Caco-2 (cell line): Measurements from ENCODE around the gene SPRED2. TPM values are rescaled to one million over a fixed set of nuclear protein-coding genes. Genes with fewer than 3 reads are reported as not detected.

Experiments
- BruUV-seq: library from RNA; stranded (reverse); fragments of 400-500 nt; replicated peaks from 2 replicates; lab custom pipeline; 2021; lab: Mats Ljungman, UMichigan
- CTCF ChIA-PET: fragments of 300-600 bp; sonication (Branson Sonifier 250); formaldehyde crosslinking; loops from one replicate; lab custom pipeline; 2022; ENCODE audit warnings: antibody characterized with exemption; lab: Charles Lee
- POLR2A ChIA-PET: fragments of 300-600 bp; sonication (Branson Sonifier 250); formaldehyde crosslinking; loops from one replicate; lab custom pipeline; 2022; ENCODE audit warnings: antibody characterized with exemption; lab: Charles Lee
- DNase-seq, 2 experiments: peaks; one replicate each; pipeline versions ENCODE4 v3.0.0 to v3.0.0-alpha.2; 2020 to 2022
- H3K27me3 ChIP-seq: replicated peaks from 2 replicates; pipeline ENCODE4 v1.6.0; 2011; ENCODE audit warnings: low read length; ENCODE audit not compliant: control insufficient read depth, insufficient read depth
- H3K36me3 ChIP-seq: 2 replicates; pipeline ENCODE4 v1.5.1; 2011; ENCODE audit warnings: low read length; ENCODE audit not compliant: control insufficient read depth, insufficient read depth
- H3K4me1 ChIP-seq: fragments of 250-450 bp; sonication (Bioruptor Pico); 2 replicates; pipeline ENCODE4 v1.5.1; 2020; ENCODE audit warnings: mild to moderate bottlenecking
- H3K4me3 ChIP-seq: 2 replicates; pipeline ENCODE4 v1.5.1; 2011; ENCODE audit warnings: low read depth, mild to moderate bottlenecking, control low read depth, low read length
- H3K9me3 ChIP-seq: fragments of 250-450 bp; sonication (Bioruptor Pico); 2 replicates; pipeline ENCODE4 v1.5.1; 2020; ENCODE audit warnings: mild to moderate bottlenecking, moderate library complexity
- H3K27ac Mint-ChIP-seq: one replicate; pipeline ENCODE4 v1.8.0; 2022; ENCODE audit warnings: mixed read lengths; ENCODE audit not compliant: unreplicated experiment
- H3K27me3 Mint-ChIP-seq: one replicate; pipeline ENCODE4 v1.8.0; 2022; ENCODE audit warnings: mixed read lengths; ENCODE audit not compliant: insufficient read depth, unreplicated experiment
- H3K36me3 Mint-ChIP-seq: one replicate; pipeline ENCODE4 v1.8.0; 2022; ENCODE audit warnings: mild to moderate bottlenecking, mixed read lengths; ENCODE audit not compliant: insufficient read depth, unreplicated experiment
- H3K4me1 Mint-ChIP-seq: one replicate; pipeline ENCODE4 v1.8.0; 2022; ENCODE audit warnings: low read depth, mixed read lengths; ENCODE audit not compliant: unreplicated experiment
- H3K4me3 Mint-ChIP-seq: one replicate; pipeline ENCODE4 v1.8.0; 2022; ENCODE audit warnings: mild to moderate bottlenecking, moderate library complexity, mixed read lengths; ENCODE audit not compliant: unreplicated experiment
- H3K9me3 Mint-ChIP-seq: one replicate; pipeline ENCODE4 v1.8.0; 2022; ENCODE audit warnings: mixed read lengths; ENCODE audit not compliant: unreplicated experiment
- CTCF ChIP-seq, 2 experiments: fragments of 200-600 bp in 1 of 2; IDR thresholded peaks; 1 replicate in 1 of 2; 2 replicates in 1 of 2; pipeline versions ENCODE4 v1.5.1 to v1.8.0; 2011 to 2022; ENCODE audit warnings: antibody characterized with exemption in 1 of 2, control low read depth in 1 of 2, inconsistent platforms in 1 of 2, low read depth in 1 of 2, low read length in 1 of 2, mild to moderate bottlenecking in 1 of 2, moderate library complexity in 1 of 2; ENCODE audit not compliant: insufficient read depth in 1 of 2, severe bottlenecking in 1 of 2, unreplicated experiment in 1 of 2
- intact Hi-C: fragments of 100-400 bp; cut with micrococcal nuclease; formaldehyde crosslinking; loops from one replicate; pipeline ENCODE4 v1.10.0; 2022; ENCODE audit not compliant: unreplicated experiment
- total RNA-seq: library from RNA; stranded (reverse); gene quantifications from 2 replicates; pipeline ENCODE4 v1.2.3, GENCODE V29; 2022

The SPRED2 gene
- total RNA-seq, 1 experiment from 2014 or later = 49.9 TPM

DNA sequence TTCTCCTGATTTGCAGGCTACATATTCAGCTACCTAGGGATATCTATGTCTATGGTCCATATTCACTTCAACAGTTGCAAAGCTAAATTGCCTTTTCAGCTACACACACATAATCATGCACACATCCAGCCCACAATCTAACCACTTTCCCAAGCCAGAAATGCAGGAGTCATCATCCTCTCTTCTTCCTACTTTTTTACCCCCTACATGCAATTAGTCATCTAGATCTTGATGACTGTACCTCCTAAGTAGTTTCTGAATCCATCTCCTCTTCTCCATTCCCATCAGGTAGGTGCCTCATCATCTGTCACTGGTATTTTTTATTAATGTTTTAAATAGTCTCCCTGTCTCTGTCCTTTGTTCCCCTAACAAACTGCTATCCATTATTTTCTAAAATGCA, 23.7 kb upstream of the SPRED2 start:
- no TSS peak for BruUV-seq
- DNase-seq = no peak
- Mint-ChIP-seq H3K9me3 (no peaks in the 10 kb centered on the region), H3K4me3 (no peak overlapping the region), H3K27ac (no peak overlapping the region), H3K36me3 (no peaks in the 10 kb centered on the region), H3K27me3 (peaks cover under 1% of the 10 kb centered on the region), H3K4me1 (peaks cover 14% of the 10 kb centered on the region)
- ChIA-PET CTCF (no interaction called here), POLR2A (no interaction called here)
- peaks cover 35% of the 10 kb centered on the region for H3K4me1 ChIP-seq
- no peaks in the 10 kb centered on the region for H3K36me3 ChIP-seq
- intact Hi-C loops = no loop called here
- no peaks in the 10 kb centered on the region for H3K27me3 ChIP-seq
- H3K4me3 ChIP-seq = no peak overlapping the region
- H3K9me3 ChIP-seq = no peaks in the 10 kb centered on the region
- no peak for TF ChIP-seq CTCF (IDR thresholded peaks at IDR 0.05; ENCODE audit: insufficient read depth in 1 of 2, low read depth in 1 of 2, low read length in 1 of 2, severe bottlenecking in 1 of 2, unreplicated experiment in 1 of 2)

DNA sequence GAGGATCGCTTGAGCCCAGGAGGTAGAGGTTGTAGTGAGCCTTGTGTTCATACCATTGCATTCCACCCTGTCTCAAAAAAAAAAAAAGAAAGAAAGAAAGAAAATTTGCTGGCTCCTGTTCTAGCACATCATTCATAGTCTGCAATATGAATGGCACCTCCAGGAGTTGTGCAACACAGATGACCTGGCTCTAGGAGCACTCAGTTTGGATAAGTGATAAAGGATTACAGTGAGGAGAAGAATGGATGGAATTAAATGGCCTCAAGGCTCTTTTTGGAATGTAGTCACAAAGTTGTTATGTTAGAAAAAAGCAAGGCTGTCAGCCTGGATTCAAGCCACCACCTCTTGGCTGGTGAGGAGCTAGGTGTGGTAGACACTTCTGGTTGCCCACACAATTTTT, 21.5 kb upstream of the SPRED2 start:
- TF ChIP-seq CTCF (IDR thresholded peaks at IDR 0.05; ENCODE audit: insufficient read depth in 1 of 2, low read depth in 1 of 2, low read length in 1 of 2, severe bottlenecking in 1 of 2, unreplicated experiment in 1 of 2) = no peak
- Histone ChIP-seq H3K36me3 (no peaks in the 10 kb centered on the region), H3K27me3 (no peaks in the 10 kb centered on the region), H3K4me3 (no peak overlapping the region), H3K9me3 (no peaks in the 10 kb centered on the region), H3K4me1 (peaks cover 42% of the 10 kb centered on the region)
- CTCF ChIA-PET = no interaction called here
- DNase-seq = peak; percentile 57 to 62
- Mint-ChIP-seq H3K36me3 (no peaks in the 10 kb centered on the region), H3K27me3 (no peaks in the 10 kb centered on the region), H3K27ac (no peak overlapping the region), H3K4me3 (no peak overlapping the region), H3K9me3 (no peaks in the 10 kb centered on the region), H3K4me1 (peaks cover 21% of the 10 kb centered on the region)
- POLR2A ChIA-PET = no interaction called here
- intact Hi-C loops = loop anchor here (5.0 kb wide), 1 partner anchor 98 kb away; no protein-coding TSS in a partner anchor
- BruUV-seq = no TSS peak

DNA sequence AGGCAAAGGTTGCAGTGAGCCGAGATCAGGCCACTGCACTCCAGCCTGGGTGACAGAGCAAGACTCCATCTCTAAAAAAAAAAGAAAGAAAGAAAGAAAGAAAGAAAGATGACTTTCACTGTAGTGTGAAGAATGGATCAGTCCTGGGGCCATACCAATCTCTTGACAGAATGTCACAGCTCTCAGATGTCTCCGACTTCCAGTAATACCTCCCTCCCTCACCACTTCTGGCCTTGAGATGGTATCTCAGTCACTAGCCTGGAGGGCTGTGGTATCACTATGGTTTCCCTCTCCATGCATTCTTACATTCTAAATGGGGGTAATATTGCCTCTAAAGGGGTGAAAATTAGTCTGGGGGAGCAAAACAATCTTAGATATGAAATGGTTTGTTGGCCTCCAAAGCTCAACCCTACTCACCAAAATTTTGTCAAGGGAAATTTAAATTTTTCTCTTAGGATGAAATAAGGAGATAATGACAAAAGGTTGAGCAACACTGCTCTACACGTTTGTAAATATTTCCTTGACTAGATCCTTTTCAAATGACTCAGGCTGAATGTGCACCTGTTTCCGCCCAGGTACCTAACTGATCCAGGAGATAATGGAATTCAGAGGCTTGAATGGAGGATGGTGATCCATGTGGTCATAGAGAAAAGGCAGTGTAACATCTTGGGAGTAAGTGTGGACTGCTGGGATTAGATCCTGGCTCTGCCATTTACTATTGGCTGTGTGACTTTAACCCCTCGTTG, 19.9 kb upstream of the SPRED2 start:
- H3K9me3 Mint-ChIP-seq = no peaks in the 10 kb centered on the region
- peak; percentile 50 to 59 for DNase-seq
- intact Hi-C loops = loop anchor here (5.0 kb wide), 1 partner anchor 100 kb away; no protein-coding TSS in a partner anchor
- Histone ChIP-seq H3K4me1 (peaks cover 42% of the 10 kb centered on the region), H3K4me3 (no peak overlapping the region), H3K36me3 (no peaks in the 10 kb centered on the region), H3K27me3 (no peaks in the 10 kb centered on the region), H3K9me3 (no peaks in the 10 kb centered on the region)
- H3K27ac Mint-ChIP-seq = peak overlapping the region; percentile 5
- no peaks in the 10 kb centered on the region for H3K27me3 Mint-ChIP-seq
- H3K36me3 Mint-ChIP-seq = no peaks in the 10 kb centered on the region
- H3K4me1 Mint-ChIP-seq = peaks cover 21% of the 10 kb centered on the region
- no peak overlapping the region for H3K4me3 Mint-ChIP-seq
- TF ChIP-seq CTCF (IDR thresholded peaks at IDR 0.05; ENCODE audit: insufficient read depth in 1 of 2, low read depth in 1 of 2, low read length in 1 of 2, severe bottlenecking in 1 of 2, unreplicated experiment in 1 of 2) = no peak
- ChIA-PET CTCF (no interaction called here), POLR2A (interaction anchor here (0.7 kb wide), 1 partner anchor 20 kb away, joined by 4 read pairs; the partner anchor contains the start of gene SPRED2)
- BruUV-seq = no TSS peak
